ENCODE results near the gene GDF2. TPM values are rescaled to one million over a fixed set of nuclear protein-coding genes. Genes with fewer than 3 reads are reported as not detected.

GDF2 gene
- total and polyA plus RNA-seq, 2 of the 4 experiments (the other 2 are of a cell fraction): under 0.01 TPM; not detected in 1

DNA sequence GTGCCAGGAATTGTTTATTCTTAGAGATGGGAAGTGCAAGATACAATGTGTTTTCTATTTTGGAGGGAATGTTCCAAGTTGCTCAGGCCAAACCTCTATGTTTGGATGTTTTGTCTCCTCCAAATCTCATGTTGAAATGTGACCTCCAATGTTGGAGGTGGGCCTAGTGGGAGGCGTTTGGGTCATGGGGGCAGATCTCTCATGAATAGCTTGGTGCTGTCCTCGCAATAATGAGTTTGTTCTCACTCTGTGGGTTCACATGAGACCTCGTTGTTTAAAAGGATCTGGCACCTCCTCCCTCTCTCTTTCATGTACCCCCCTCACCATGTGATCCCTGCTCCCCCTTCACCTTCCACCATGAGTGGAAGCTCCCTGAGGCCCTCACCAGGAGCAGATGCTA lies 30.6 kb upstream of the GDF2 start:
- in situ Hi-C loops (cut with MboI; ENCODE audit: low sequenced_read_pairs): no loop called here
- no peak overlapping the region for H3K14ac ChIP-seq (replicated peaks; ENCODE audit: low read depth, low read length)

More for the DNA sequence above, 30.6 kb upstream of the GDF2 start:
- H3K79me1 ChIP-seq (ENCODE audit: low read depth in 1 of 2, low read length in 2 of 2): no peaks in the 10 kb centered on the region
- BruUV-seq (replicated peaks): no TSS peak
- ChIA-PET POLR2A (ENCODE audit: unreplicated experiment) (no interaction called here), CTCF (no interaction called here)
- no peak overlapping the region for H3K9ac ChIP-seq (ENCODE audit: low read depth, low read length)
- no peak overlapping the region for H2AK9ac ChIP-seq (replicated peaks; ENCODE audit: low read depth, low read length, poor library complexity)
- dilution Hi-C loops (cut with HindIII; ENCODE audit: low sequenced_read_pairs, unreplicated experiment): no loop called here
- H4K20me1 ChIP-seq (ENCODE audit: insufficient read depth, low read length): no peaks in the 10 kb centered on the region
- TF ChIP-seq RCOR1 (IDR thresholded peaks at IDR 0.05; ENCODE audit: insufficient replicate concordance, low read length) (no peak), CHD1 (IDR thresholded peaks at IDR 0.05; ENCODE audit: low read depth, low read length) (no peak), CEBPB (IDR thresholded peaks at IDR 0.05; ENCODE audit: low read depth, low read length) (no peak), NFE2L2 (IDR thresholded peaks at IDR 0.05; ENCODE audit: low read depth, low read length) (no peak), POLR2A (IDR thresholded peaks at IDR 0.05; ENCODE audit: low read depth, low read length) (no peak), MXI1 (IDR thresholded peaks at IDR 0.05; ENCODE audit: borderline replicate concordance, low read depth, low read length) (no peak), RAD21 (IDR thresholded peaks at IDR 0.05; ENCODE audit: low read length) (no peak), MAZ (IDR thresholded peaks at IDR 0.05; ENCODE audit: borderline replicate concordance, low read depth, low read length) (no peak), RFX5 (IDR thresholded peaks at IDR 0.05; ENCODE audit: low read depth, low read length) (no peak), SMC3 (IDR thresholded peaks at IDR 0.05; ENCODE audit: low read depth, low read length) (no peak), FOS (IDR thresholded peaks at IDR 0.05; ENCODE audit: low read depth, low read length) (no peak), BHLHE40 (IDR thresholded peaks at IDR 0.05; ENCODE audit: low read depth, low read length) (no peak), MAFK (IDR thresholded peaks at IDR 0.05; ENCODE audit: low read depth, low read length) (no peak)
- TF ChIP-seq, protein P1, sequence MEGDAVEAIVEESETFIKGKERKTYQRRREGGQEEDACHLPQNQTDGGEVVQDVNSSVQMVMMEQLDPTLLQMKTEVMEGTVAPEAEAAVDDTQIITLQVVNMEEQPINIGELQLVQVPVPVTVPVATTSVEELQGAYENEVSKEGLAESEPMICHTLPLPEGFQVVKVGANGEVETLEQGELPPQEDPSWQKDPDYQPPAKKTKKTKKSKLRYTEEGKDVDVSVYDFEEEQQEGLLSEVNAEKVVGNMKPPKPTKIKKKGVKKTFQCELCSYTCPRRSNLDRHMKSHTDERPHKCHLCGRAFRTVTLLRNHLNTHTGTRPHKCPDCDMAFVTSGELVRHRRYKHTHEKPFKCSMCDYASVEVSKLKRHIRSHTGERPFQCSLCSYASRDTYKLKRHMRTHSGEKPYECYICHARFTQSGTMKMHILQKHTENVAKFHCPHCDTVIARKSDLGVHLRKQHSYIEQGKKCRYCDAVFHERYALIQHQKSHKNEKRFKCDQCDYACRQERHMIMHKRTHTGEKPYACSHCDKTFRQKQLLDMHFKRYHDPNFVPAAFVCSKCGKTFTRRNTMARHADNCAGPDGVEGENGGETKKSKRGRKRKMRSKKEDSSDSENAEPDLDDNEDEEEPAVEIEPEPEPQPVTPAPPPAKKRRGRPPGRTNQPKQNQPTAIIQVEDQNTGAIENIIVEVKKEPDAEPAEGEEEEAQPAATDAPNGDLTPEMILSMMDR (conservative IDR thresholded peaks at IDR 0.05; ENCODE audit: low read depth, low read length): no peak
- TF ChIP-seq, protein P2, sequence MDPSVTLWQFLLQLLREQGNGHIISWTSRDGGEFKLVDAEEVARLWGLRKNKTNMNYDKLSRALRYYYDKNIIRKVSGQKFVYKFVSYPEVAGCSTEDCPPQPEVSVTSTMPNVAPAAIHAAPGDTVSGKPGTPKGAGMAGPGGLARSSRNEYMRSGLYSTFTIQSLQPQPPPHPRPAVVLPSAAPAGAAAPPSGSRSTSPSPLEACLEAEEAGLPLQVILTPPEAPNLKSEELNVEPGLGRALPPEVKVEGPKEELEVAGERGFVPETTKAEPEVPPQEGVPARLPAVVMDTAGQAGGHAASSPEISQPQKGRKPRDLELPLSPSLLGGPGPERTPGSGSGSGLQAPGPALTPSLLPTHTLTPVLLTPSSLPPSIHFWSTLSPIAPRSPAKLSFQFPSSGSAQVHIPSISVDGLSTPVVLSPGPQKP (IDR thresholded peaks at IDR 0.05; ENCODE audit: borderline replicate concordance, low read depth, low read length): no peak
- TF ChIP-seq, protein P3, sequence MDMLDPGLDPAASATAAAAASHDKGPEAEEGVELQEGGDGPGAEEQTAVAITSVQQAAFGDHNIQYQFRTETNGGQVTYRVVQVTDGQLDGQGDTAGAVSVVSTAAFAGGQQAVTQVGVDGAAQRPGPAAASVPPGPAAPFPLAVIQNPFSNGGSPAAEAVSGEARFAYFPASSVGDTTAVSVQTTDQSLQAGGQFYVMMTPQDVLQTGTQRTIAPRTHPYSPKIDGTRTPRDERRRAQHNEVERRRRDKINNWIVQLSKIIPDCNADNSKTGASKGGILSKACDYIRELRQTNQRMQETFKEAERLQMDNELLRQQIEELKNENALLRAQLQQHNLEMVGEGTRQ (IDR thresholded peaks at IDR 0.05; ENCODE audit: low read depth, low read length): no peak
- H3K36me3 ChIP-seq (ENCODE audit: control insufficient read depth, insufficient read depth, low read length): no peaks in the 10 kb centered on the region
- no peak overlapping the region for H2AK5ac ChIP-seq (ENCODE audit: low read depth, low read length)
- no peaks in the 10 kb centered on the region; the same call in 1 of the 2 replicates for H3K4me1 ChIP-seq (ENCODE audit: control insufficient read depth, insufficient read depth, low read length)
- H2BK120ac ChIP-seq (ENCODE audit: low read depth, low read length): no peak overlapping the region
- no peak overlapping the region for H2BK5ac ChIP-seq (ENCODE audit: low read depth, low read length, poor library complexity, severe bottlenecking)
- DNase-seq (no peak), ATAC-seq (ENCODE audit: low read depth) (no peak)
- no CpG with 5 or more reads among the region's 3 CpGs for WGBS, 2 experiments (ENCODE audit: extremely low coverage in 2 of 2, insufficient read length in 1 of 2)
- intact Hi-C loops (cut with micrococcal nuclease): no loop called here
- H3K4me3 ChIP-seq (ENCODE audit: insufficient read depth, low read depth, low read length): no peak overlapping the region
- H3K23ac ChIP-seq (ENCODE audit: low read depth, low read length): no peak overlapping the region
- H3K4me2 ChIP-seq (ENCODE audit: low read depth, low read length): no peak overlapping the region
- H3K18ac ChIP-seq (ENCODE audit: low read depth, low read length): no peak overlapping the region
- peaks cover 47% of the 10 kb centered on the region for H3K27me3 ChIP-seq (ENCODE audit: control insufficient read depth, insufficient read depth, low read length)
- no peak overlapping the region for H2BK15ac ChIP-seq (ENCODE audit: low read depth, low read length)
- no peak overlapping the region for H3K4ac ChIP-seq (ENCODE audit: low read depth, low read length)
- H3K27ac ChIP-seq (ENCODE audit: insufficient read depth, low read length): no peak overlapping the region
- H3K9me3 ChIP-seq (ENCODE audit: control insufficient read depth, insufficient read depth, low read length): no peaks in the 10 kb centered on the region; the same call in 1 of the 2 replicates
- H4K8ac ChIP-seq (ENCODE audit: low read depth in 2 of 2, low read length in 2 of 2): no peak overlapping the region
- no peak overlapping the region for H3K56ac ChIP-seq (ENCODE audit: extremely low read depth, insufficient read depth, low read length)
- H2BK20ac ChIP-seq (ENCODE audit: low read depth, low read length): no peak overlapping the region
- no peak overlapping the region for H4K91ac ChIP-seq (ENCODE audit: insufficient read depth, low read depth, low read length)
- no peaks in the 10 kb centered on the region for H3K9me1 ChIP-seq (ENCODE audit: insufficient read depth, low read length)
- H2AFZ ChIP-seq (replicated peaks; ENCODE audit: low read length, poor library complexity): no peak overlapping the region
- H4K5ac ChIP-seq (ENCODE audit: low read depth, low read length): no peak overlapping the region
